Loucy (cell line): ENCODE results near the gene SLC25A53.

Experiments
- EZH2phosphoT487 ChIP-seq: fragments of 200-600 bp; IDR thresholded peaks from 2 replicates; pipeline ENCODE4 v1.6.1; 2018; ENCODE audit warnings: antibody characterized with exemption, mild to moderate bottlenecking, moderate library complexity, borderline replicate concordance
- TF ChIP-seq, protein P1 (sequence below): fragments of 200-600 bp; sonication (generic); conservative IDR thresholded peaks from 2 replicates; pipeline ENCODE4 v1.5.1; 2014; ENCODE audit warnings: mild to moderate bottlenecking, antibody characterized with exemption, low read length

DNA sequence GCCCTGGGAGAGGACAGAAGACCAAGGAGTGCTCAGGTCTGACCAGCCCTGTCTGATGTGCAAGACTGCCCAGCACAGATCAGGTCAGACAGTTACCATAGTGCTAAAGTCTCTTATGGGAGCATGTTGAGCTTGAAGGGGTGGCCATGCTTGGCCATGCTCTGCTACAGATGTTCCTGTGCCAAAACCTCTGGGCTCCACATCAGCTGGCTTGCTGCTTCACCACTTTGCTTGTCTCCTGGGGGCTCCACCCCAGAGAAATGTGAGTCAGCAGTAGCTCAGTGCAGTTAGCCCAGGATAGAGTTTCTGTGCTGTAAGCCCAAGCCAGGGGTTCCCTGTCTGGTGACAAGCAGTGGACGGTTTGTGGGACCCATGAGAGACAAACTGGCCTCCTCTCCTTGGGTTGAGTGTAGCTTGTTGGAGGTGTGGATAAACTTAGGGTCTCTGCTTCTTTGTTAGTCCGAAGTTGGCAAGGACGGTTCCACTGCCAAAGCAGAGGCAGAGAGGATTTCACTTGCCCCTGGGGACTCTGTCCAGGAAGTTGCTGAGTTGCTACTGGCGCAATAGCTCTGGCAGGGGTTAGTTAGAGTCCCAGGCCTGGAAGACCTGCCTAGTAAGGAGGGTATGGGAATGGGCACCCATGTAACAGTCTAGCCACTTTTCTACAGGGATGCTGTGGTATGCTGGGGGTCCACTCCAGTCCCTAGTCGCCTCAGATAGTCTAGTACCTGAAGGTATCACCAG, 72.1 kb downstream of the SLC25A53 start:
- TF ChIP-seq, protein P1, sequence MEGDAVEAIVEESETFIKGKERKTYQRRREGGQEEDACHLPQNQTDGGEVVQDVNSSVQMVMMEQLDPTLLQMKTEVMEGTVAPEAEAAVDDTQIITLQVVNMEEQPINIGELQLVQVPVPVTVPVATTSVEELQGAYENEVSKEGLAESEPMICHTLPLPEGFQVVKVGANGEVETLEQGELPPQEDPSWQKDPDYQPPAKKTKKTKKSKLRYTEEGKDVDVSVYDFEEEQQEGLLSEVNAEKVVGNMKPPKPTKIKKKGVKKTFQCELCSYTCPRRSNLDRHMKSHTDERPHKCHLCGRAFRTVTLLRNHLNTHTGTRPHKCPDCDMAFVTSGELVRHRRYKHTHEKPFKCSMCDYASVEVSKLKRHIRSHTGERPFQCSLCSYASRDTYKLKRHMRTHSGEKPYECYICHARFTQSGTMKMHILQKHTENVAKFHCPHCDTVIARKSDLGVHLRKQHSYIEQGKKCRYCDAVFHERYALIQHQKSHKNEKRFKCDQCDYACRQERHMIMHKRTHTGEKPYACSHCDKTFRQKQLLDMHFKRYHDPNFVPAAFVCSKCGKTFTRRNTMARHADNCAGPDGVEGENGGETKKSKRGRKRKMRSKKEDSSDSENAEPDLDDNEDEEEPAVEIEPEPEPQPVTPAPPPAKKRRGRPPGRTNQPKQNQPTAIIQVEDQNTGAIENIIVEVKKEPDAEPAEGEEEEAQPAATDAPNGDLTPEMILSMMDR, result no peak
- no peak for TF ChIP-seq EZH2phosphoT487
